Ovary (tissue), 3 donors: ENCODE results near the gene TOMM70.

Experiments used
- EP300 ChIP-seq: sonication (generic); formaldehyde crosslinking; IDR thresholded peaks from one replicate; pipeline ENCODE4 v1.6.1; 2017; ENCODE audit warnings: antibody characterized with exemption
- POLR2A ChIP-seq: fragments of 450-650 bp; IDR thresholded peaks from one replicate; pipeline ENCODE4 v1.6.1; 2017; ENCODE audit warnings: antibody characterized with exemption, mild to moderate bottlenecking, moderate library complexity
- TF ChIP-seq, protein P1 (sequence below), 3 donors: fragments of 450-650 bp in 2 of 3; fragments of 200-600 bp in 1 of 3; IDR thresholded peaks; one replicate each; pipeline versions ENCODE4 v1.5.1 to v1.8.0; 2016 to 2022; ENCODE audit warnings: antibody characterized with exemption in 3 of 3, mild to moderate bottlenecking in 1 of 3
- donor health status: DM: no; HTN: no; CAD: no.

DNA sequence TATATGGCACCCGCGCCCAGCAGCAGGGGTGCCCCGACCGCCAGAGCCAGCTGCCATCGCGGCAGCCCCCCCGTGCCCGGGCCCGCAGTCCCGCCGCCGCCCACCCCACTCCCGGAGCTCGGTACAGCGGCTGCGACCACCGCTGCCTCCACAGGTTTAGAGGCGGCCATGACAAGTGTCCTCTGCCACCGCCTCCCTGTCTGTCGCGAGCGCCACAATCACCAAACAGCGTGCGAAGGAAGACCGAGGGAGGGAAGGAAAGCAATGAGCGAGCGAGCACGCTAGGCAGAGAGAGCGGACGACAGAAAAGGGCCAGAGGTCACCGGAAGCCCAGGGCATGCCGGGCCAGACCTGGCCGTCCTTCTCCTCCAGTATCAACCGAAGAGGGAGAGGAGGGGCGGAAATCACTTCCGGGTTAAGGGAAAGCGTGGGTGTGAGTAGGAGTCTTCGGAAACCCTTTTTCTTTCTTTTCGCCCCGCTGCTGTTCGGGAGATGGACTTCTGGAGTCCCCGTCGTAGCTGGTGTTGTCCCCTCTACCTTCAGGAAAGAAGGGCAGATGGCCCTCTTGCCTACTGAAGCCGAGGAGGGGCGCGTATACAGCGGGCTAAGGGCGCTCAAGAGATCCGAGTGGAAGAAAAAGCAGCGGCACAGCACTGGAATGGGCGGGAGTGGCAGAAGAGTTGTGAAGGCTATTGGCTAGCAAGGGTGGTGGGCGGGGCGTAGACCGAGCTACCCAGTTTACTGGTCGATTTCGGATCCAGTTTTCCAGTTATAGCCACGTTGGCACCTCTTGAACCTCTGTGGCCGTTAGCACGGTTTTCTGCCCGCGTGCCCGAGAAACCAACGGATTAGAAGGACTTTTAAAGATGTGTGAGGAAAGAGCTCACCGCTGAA lies at the start of gene TOMM70, which contains the start of gene LNP1:
- TF ChIP-seq, protein P1, sequence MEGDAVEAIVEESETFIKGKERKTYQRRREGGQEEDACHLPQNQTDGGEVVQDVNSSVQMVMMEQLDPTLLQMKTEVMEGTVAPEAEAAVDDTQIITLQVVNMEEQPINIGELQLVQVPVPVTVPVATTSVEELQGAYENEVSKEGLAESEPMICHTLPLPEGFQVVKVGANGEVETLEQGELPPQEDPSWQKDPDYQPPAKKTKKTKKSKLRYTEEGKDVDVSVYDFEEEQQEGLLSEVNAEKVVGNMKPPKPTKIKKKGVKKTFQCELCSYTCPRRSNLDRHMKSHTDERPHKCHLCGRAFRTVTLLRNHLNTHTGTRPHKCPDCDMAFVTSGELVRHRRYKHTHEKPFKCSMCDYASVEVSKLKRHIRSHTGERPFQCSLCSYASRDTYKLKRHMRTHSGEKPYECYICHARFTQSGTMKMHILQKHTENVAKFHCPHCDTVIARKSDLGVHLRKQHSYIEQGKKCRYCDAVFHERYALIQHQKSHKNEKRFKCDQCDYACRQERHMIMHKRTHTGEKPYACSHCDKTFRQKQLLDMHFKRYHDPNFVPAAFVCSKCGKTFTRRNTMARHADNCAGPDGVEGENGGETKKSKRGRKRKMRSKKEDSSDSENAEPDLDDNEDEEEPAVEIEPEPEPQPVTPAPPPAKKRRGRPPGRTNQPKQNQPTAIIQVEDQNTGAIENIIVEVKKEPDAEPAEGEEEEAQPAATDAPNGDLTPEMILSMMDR (IDR thresholded peaks at IDR 0.05) = no peak
- peak; percentile 66 for TF ChIP-seq POLR2A
- no peak for TF ChIP-seq EP300
